HL-60 (cell line): ENCODE data around the gene ZFPL1.

ENCODE experiments used
- GABPA ChIP-seq: IDR thresholded peaks from 2 replicates; pipeline ENCODE4 v1.6.1; 2012; ENCODE audit warnings: low read depth
- POLR2AphosphoS5 ChIP-seq: IDR thresholded peaks from 2 replicates; pipeline ENCODE4 v1.6.1; 2012; ENCODE audit warnings: low read depth
- REST ChIP-seq: IDR thresholded peaks from 2 replicates; pipeline ENCODE4 v1.6.1; 2012; ENCODE audit warnings: low read depth; ENCODE audit not compliant: insufficient replicate concordance
- SPI1 ChIP-seq: IDR thresholded peaks from 2 replicates; pipeline ENCODE4 v1.6.1; 2012; ENCODE audit warnings: low read depth, mild to moderate bottlenecking, borderline replicate concordance
- TF ChIP-seq, protein P1 (sequence below): IDR thresholded peaks from one replicate; pipeline ENCODE4 v1.5.1; 2011; ENCODE audit warnings: low read length, control low read depth, inconsistent platforms; ENCODE audit not compliant: insufficient read depth

GRCh38 chr11:65114538-65115171, 30.6 kb downstream of the ZFPL1 start:
- no peak for TF ChIP-seq POLR2AphosphoS5
- TF ChIP-seq, protein P1, sequence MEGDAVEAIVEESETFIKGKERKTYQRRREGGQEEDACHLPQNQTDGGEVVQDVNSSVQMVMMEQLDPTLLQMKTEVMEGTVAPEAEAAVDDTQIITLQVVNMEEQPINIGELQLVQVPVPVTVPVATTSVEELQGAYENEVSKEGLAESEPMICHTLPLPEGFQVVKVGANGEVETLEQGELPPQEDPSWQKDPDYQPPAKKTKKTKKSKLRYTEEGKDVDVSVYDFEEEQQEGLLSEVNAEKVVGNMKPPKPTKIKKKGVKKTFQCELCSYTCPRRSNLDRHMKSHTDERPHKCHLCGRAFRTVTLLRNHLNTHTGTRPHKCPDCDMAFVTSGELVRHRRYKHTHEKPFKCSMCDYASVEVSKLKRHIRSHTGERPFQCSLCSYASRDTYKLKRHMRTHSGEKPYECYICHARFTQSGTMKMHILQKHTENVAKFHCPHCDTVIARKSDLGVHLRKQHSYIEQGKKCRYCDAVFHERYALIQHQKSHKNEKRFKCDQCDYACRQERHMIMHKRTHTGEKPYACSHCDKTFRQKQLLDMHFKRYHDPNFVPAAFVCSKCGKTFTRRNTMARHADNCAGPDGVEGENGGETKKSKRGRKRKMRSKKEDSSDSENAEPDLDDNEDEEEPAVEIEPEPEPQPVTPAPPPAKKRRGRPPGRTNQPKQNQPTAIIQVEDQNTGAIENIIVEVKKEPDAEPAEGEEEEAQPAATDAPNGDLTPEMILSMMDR, result no peak
- no peak for TF ChIP-seq REST
- TF ChIP-seq GABPA, result no peak
- no peak for TF ChIP-seq SPI1
